Parathyroid adenoma (tissue), 2 donors: Measurements from ENCODE around the gene TRIM67.

Source experiments
- H2AFZ ChIP-seq: fragments of 300-600 bp; sonication (generic); one replicate; pipeline ENCODE4 v1.7.0; 2017; ENCODE audit warnings: antibody characterized with exemption, mild to moderate bottlenecking
- H3K27ac ChIP-seq: fragments of 300-600 bp; sonication (generic); one replicate; pipeline ENCODE4 v1.7.0; 2017
- H3K27me3 ChIP-seq: fragments of 300-600 bp; sonication (generic); one replicate; pipeline ENCODE4 v1.7.0; 2017; ENCODE audit warnings: low read length; ENCODE audit not compliant: control insufficient read depth, insufficient read depth
- H3K36me3 ChIP-seq: fragments of 300-600 bp; sonication (generic); one replicate; pipeline ENCODE4 v1.7.0; 2017; ENCODE audit warnings: low read length; ENCODE audit not compliant: control insufficient read depth, insufficient read depth
- H3K4me1 ChIP-seq: fragments of 300-600 bp; sonication (generic); one replicate; pipeline ENCODE4 v1.7.0; 2017; ENCODE audit warnings: control low read depth
- H3K4me2 ChIP-seq: fragments of 300-600 bp; sonication (generic); one replicate; pipeline ENCODE4 v1.7.0; 2017; ENCODE audit warnings: low read length
- H3K4me3 ChIP-seq: fragments of 300-600 bp; sonication (generic); one replicate; pipeline ENCODE4 v1.7.0; 2017; ENCODE audit warnings: low read depth, low read length
- H3K79me2 ChIP-seq: fragments of 300-600 bp; sonication (generic); one replicate; pipeline ENCODE4 v1.7.0; 2017; ENCODE audit warnings: control low read depth
- H3K9ac ChIP-seq: fragments of 300-600 bp; sonication (generic); one replicate; pipeline ENCODE4 v1.7.0; 2017; ENCODE audit warnings: mild to moderate bottlenecking
- H3K9me3 ChIP-seq: fragments of 300-600 bp; sonication (generic); one replicate; pipeline ENCODE4 v1.7.0; 2017; ENCODE audit warnings: low read length; ENCODE audit not compliant: control insufficient read depth
- TF ChIP-seq, protein P1 (sequence below): fragments of 300-600 bp; sonication (generic); IDR thresholded peaks from one replicate; pipeline ENCODE4 v1.7.0; 2017; ENCODE audit warnings: antibody characterized with exemption, mild to moderate bottlenecking
- donor health status: primary hyperparathyroidism.

Gene TRIM67

DNA sequence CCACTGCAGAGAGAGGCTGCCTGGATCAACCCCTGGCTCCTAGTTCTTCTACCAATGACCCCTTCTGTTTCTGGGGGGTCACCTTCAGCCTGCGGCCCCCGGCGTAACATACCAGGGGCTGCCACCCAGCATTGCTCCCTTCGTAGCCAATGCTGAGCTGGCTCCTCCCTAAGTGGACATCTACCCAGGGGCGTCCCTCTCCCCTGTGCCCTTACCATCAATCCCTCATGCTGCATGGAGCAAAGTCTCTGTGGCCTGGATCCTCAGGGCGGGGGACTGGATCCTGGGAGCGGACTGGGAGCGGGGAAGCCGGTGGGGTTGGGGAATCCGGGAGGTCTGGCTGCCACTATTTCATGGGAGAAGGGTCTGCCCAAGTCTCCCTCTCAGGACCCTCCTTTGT is 28.6 kb downstream of the TRIM67 start:
- TF ChIP-seq, protein P1, sequence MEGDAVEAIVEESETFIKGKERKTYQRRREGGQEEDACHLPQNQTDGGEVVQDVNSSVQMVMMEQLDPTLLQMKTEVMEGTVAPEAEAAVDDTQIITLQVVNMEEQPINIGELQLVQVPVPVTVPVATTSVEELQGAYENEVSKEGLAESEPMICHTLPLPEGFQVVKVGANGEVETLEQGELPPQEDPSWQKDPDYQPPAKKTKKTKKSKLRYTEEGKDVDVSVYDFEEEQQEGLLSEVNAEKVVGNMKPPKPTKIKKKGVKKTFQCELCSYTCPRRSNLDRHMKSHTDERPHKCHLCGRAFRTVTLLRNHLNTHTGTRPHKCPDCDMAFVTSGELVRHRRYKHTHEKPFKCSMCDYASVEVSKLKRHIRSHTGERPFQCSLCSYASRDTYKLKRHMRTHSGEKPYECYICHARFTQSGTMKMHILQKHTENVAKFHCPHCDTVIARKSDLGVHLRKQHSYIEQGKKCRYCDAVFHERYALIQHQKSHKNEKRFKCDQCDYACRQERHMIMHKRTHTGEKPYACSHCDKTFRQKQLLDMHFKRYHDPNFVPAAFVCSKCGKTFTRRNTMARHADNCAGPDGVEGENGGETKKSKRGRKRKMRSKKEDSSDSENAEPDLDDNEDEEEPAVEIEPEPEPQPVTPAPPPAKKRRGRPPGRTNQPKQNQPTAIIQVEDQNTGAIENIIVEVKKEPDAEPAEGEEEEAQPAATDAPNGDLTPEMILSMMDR: no peak
- H3K4me1 ChIP-seq: no peaks in the 10 kb centered on the region
- H3K4me3 ChIP-seq: no peak overlapping the region

DNA sequence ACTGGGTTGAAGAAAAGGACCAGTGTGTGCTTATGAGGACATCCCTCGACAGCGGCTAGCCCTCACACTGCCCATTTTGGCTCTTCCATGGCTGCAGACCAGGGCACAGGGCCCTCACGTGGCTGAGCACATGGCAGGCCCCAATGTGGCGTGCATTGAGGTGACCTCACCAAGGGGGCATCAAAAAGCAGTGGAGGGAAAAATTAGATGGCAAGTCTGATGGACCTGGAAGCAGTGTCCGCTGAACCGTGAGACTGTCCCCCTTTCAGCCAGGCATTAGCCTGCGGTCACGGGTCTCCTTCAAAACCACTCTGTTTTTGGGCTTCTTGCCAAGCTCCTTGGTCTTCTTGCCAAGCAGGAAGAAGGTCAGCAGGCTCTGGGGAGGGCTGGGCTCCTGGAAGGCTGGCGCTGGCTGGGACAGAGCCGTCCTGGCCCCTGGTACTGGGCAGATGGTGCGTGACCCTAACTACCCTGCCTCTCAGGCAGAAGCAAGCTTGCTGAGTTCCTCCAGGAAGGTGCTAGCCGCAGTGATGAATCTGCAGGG is 30.8 kb downstream of the TRIM67 start:
- Histone ChIP-seq H3K36me3 (no peaks in the 10 kb centered on the region), H3K4me1 (no peaks in the 10 kb centered on the region), H3K9me3 (no peaks in the 10 kb centered on the region), H3K27me3 (no peaks in the 10 kb centered on the region), H3K79me2 (no peaks in the 10 kb centered on the region), H3K9ac (no peak overlapping the region), H3K4me2 (no peak overlapping the region), H2AFZ (no peak overlapping the region), H3K27ac (no peak overlapping the region), H3K4me3 (no peak overlapping the region)
- TF ChIP-seq, protein P1: no peak

More for the DNA sequence above, 28.6 kb downstream of the TRIM67 start:
- no peak overlapping the region for H2AFZ ChIP-seq
- no peaks in the 10 kb centered on the region for H3K36me3 ChIP-seq
- no peaks in the 10 kb centered on the region for H3K9me3 ChIP-seq
- H3K27me3 ChIP-seq: no peaks in the 10 kb centered on the region
- H3K27ac ChIP-seq: no peak overlapping the region
- no peak overlapping the region for H3K4me2 ChIP-seq
- no peaks in the 10 kb centered on the region for H3K79me2 ChIP-seq
- H3K9ac ChIP-seq: no peak overlapping the region

DNA sequence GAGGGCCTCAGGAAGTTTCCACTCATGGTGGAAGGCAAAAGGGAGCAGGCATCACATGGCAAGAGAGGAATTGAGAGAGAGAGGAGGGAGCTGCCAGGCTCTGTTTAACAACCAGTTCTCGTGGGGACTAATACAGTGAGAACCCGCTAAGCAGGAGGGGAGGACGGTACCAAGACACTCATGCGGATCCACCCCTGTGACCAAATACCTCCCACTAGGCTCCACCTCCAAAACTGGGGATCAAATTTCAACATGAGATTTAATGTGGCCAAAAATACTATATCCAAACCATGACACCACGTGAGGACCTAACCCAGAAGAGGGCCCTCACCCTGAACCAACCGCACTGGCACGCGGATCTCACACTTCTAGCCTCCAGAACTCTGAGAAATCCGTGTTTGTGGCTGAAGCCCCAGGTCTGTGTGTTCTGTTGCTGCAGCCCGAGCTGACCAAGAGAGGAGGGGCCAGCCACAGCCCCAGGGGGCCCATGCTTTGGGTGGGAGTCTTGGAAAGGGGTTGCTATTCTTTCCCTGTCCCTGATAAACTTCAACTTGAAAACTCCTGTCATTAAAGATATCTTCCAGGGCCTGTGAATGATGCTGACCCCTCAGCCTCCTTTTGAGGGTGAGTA is 32.0 kb downstream of the TRIM67 start:
- H3K4me2 ChIP-seq: no peak overlapping the region
- no peak overlapping the region for H3K9ac ChIP-seq

DNA sequence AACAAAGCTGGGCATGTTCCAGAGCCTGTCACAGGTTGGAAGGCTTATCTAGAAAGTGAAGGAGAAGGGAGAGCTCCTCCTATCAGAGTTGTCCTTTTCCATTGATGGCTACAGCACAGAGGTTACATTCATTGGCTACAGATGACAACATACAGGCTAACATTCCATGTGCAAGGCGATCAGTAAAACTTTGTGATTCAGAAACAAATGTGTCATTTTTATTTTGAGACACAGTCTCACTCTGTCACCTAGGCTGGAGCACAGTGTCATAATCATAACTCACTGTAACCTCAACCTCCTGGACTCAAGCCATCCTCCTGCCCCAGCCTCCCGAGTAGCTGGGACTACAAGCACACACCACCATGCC is 32.6 kb downstream of the TRIM67 start:
- Histone ChIP-seq H3K4me3 (no peak overlapping the region), H3K9me3 (no peaks in the 10 kb centered on the region), H3K79me2 (no peaks in the 10 kb centered on the region), H2AFZ (no peak overlapping the region), H3K9ac (no peak overlapping the region), H3K4me2 (no peak overlapping the region), H3K27me3 (no peaks in the 10 kb centered on the region), H3K27ac (no peak overlapping the region), H3K36me3 (no peaks in the 10 kb centered on the region), H3K4me1 (no peaks in the 10 kb centered on the region)
- TF ChIP-seq, protein P1: no peak

More for the DNA sequence above, 32.0 kb downstream of the TRIM67 start:
- no peaks in the 10 kb centered on the region for H3K79me2 ChIP-seq
- no peaks in the 10 kb centered on the region for H3K4me1 ChIP-seq
- H3K27me3 ChIP-seq: no peaks in the 10 kb centered on the region
- H3K4me3 ChIP-seq: no peak overlapping the region
- no peaks in the 10 kb centered on the region for H3K9me3 ChIP-seq
- TF ChIP-seq, protein P1: no peak
- no peak overlapping the region for H3K27ac ChIP-seq
- no peaks in the 10 kb centered on the region for H3K36me3 ChIP-seq
- no peak overlapping the region for H2AFZ ChIP-seq
